ENCODE measurements around the gene LAPTM5. TPM values are rescaled to one million over a fixed set of nuclear protein-coding genes. Genes with fewer than 3 reads are reported as not detected.
A peak's percentile ranks its signal among the peaks of the same experiment; 100 is the strongest.

Gene LAPTM5
- total RNA-seq, 1 experiment from 2014 or later, result 1.5 TPM

DNA sequence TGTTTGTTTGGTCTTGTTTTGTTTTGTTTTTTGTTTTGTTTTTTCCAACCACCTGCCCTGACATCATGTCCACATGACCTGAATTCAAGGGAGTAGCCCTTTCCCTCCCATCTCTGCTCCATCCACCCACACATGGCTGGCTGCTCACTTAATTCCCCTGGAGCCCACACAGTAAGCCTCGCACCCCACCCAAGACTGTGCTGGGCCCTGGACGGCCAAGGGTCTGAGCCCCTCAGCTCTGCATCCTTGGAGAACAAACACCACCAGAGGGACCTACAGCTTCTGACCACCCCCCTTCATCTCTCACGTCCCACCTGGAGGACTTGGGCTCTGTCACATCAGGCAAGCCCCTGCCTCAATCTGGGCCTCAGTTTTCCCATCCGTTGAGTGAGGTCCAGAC, 73.3 kb downstream of the LAPTM5 start:
- no peaks in the 10 kb centered on the region for H3K27me3 ChIP-seq (ENCODE audit: insufficient read depth, low read length)
- ChIA-PET RAD21 (ENCODE audit: low non-redundant PET in 1 of 2, low total read pairs in 2 of 2, uncharacterized antibody in 2 of 2, unreplicated experiment in 2 of 2) (no interaction called here), POLR2A (interaction anchor here (1.7 kb wide), 1 partner anchor 8 kb away, joined by 7 read pairs; no protein-coding TSS in a partner anchor), CTCF (interaction anchor here (0.6 to 1.5 kb wide), 2 partner anchors 304 to 559 kb away, joined by 6 to 17 read pairs; no protein-coding TSS in a partner anchor)
- no peak overlapping the region for H3K9ac ChIP-seq (ENCODE audit: low read length)
- TF ChIP-seq, protein P1, sequence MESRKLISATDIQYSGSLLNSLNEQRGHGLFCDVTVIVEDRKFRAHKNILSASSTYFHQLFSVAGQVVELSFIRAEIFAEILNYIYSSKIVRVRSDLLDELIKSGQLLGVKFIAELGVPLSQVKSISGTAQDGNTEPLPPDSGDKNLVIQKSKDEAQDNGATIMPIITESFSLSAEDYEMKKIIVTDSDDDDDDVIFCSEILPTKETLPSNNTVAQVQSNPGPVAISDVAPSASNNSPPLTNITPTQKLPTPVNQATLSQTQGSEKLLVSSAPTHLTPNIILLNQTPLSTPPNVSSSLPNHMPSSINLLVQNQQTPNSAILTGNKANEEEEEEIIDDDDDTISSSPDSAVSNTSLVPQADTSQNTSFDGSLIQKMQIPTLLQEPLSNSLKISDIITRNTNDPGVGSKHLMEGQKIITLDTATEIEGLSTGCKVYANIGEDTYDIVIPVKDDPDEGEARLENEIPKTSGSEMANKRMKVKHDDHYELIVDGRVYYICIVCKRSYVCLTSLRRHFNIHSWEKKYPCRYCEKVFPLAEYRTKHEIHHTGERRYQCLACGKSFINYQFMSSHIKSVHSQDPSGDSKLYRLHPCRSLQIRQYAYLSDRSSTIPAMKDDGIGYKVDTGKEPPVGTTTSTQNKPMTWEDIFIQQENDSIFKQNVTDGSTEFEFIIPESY (IDR thresholded peaks at IDR 0.05; ENCODE audit: extremely low read depth, insufficient replicate concordance, low read length), result no peak
- no peak for TF ChIP-seq FOSL1 (IDR thresholded peaks at IDR 0.05; ENCODE audit: low read depth)
- TF ChIP-seq, protein P2, sequence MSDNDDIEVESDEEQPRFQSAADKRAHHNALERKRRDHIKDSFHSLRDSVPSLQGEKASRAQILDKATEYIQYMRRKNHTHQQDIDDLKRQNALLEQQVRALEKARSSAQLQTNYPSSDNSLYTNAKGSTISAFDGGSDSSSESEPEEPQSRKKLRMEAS (IDR thresholded peaks at IDR 0.05), result no peak
- TF ChIP-seq JUND (IDR thresholded peaks at IDR 0.05), result no peak
- no peak for TF ChIP-seq ELF1 (IDR thresholded peaks at IDR 0.05; ENCODE audit: borderline replicate concordance, low read depth)
- no peak for TF ChIP-seq RAD21 (IDR thresholded peaks at IDR 0.05; ENCODE audit: low read depth)
- no peak for TF ChIP-seq CBX3 (IDR thresholded peaks at IDR 0.05; ENCODE audit: low read depth)
- TF ChIP-seq, protein P3, sequence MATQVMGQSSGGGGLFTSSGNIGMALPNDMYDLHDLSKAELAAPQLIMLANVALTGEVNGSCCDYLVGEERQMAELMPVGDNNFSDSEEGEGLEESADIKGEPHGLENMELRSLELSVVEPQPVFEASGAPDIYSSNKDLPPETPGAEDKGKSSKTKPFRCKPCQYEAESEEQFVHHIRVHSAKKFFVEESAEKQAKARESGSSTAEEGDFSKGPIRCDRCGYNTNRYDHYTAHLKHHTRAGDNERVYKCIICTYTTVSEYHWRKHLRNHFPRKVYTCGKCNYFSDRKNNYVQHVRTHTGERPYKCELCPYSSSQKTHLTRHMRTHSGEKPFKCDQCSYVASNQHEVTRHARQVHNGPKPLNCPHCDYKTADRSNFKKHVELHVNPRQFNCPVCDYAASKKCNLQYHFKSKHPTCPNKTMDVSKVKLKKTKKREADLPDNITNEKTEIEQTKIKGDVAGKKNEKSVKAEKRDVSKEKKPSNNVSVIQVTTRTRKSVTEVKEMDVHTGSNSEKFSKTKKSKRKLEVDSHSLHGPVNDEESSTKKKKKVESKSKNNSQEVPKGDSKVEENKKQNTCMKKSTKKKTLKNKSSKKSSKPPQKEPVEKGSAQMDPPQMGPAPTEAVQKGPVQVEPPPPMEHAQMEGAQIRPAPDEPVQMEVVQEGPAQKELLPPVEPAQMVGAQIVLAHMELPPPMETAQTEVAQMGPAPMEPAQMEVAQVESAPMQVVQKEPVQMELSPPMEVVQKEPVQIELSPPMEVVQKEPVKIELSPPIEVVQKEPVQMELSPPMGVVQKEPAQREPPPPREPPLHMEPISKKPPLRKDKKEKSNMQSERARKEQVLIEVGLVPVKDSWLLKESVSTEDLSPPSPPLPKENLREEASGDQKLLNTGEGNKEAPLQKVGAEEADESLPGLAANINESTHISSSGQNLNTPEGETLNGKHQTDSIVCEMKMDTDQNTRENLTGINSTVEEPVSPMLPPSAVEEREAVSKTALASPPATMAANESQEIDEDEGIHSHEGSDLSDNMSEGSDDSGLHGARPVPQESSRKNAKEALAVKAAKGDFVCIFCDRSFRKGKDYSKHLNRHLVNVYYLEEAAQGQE (IDR thresholded peaks at IDR 0.05; ENCODE audit: low read depth), result no peak
- no peak for TF ChIP-seq SRF (IDR thresholded peaks at IDR 0.05; ENCODE audit: low read depth)
- no peak for TF ChIP-seq SIN3A (IDR thresholded peaks at IDR 0.05; ENCODE audit: low read depth)
- no peak for TF ChIP-seq POLR2A (IDR thresholded peaks at IDR 0.05; ENCODE audit: borderline replicate concordance, extremely low read depth, insufficient read depth, insufficient read length)
- no peak for TF ChIP-seq EZH2 (IDR thresholded peaks at IDR 0.05)
- no peak for TF ChIP-seq TCF7L2 (IDR thresholded peaks at IDR 0.05; ENCODE audit: borderline replicate concordance, extremely low read depth, insufficient read depth, insufficient read length)
- TF ChIP-seq YY1 (IDR thresholded peaks at IDR 0.05; ENCODE audit: extremely low read depth, insufficient replicate concordance, low read depth, low read length), result no peak
- no peak for TF ChIP-seq EGR1 (IDR thresholded peaks at IDR 0.05; ENCODE audit: low read depth)
- TF ChIP-seq ZFX (IDR thresholded peaks at IDR 0.05), result no peak
- no peak for TF ChIP-seq ZNF274 (IDR thresholded peaks at IDR 0.05; ENCODE audit: low read depth, low read length)
- no peak for TF ChIP-seq POLR2AphosphoS5 (IDR thresholded peaks at IDR 0.05; ENCODE audit: low read depth, low read length)
- ATAC-seq, result no peak
- peaks cover 3 to 6% of the 10 kb centered on the region in 2 experiments; a peak in 2 of 4 replicates for H3K9me3 ChIP-seq (ENCODE audit: control insufficient read depth in 1 of 2, insufficient read depth in 1 of 2, low read depth in 1 of 2, low read length in 2 of 2)
- H3K36me3 ChIP-seq (ENCODE audit: control insufficient read depth in 1 of 2, insufficient read depth in 2 of 2, low read length in 2 of 2), result no peaks in the 10 kb centered on the region
- intact Hi-C loops (cut with micrococcal nuclease), result no loop called here
- no peak overlapping the region for H2AFZ ChIP-seq (ENCODE audit: low read depth, low read length, poor library complexity, severe bottlenecking)
- no peaks in the 10 kb centered on the region for H3K9me2 ChIP-seq (ENCODE audit: insufficient read depth)
- no peaks in the 10 kb centered on the region for H4K20me1 ChIP-seq (ENCODE audit: insufficient read depth)
- no peaks in the 10 kb centered on the region for H3K79me2 ChIP-seq (ENCODE audit: insufficient read depth, low read length)
- peaks cover 10 to 18% of the 10 kb centered on the region in 2 experiments; a peak in 3 of 4 replicates for H3K4me1 ChIP-seq (ENCODE audit: control insufficient read depth in 1 of 2, insufficient read depth in 2 of 2, low read length in 2 of 2)
- H3K4me2 ChIP-seq (ENCODE audit: low read length), result peak overlapping the region; percentile 83
- no peak overlapping the region for H3K27ac ChIP-seq (ENCODE audit: low read depth, low read length)
- H3K4me3 ChIP-seq (replicated peaks in 1 of 2; ENCODE audit: low read depth in 1 of 2, low read length in 2 of 2), result peak overlapping the region in 1 of 2 experiments; percentile 55; a peak in 1 of 4 replicates
- no peak for DNase-seq (ENCODE audit: low read depth, low spot score)
- no TSS peak for BruUV-seq (replicated peaks)

Data from HCT116 (cell line).